ENCODE data around the gene CDC73.

GRCh38 chr1:193156117-193156821, 34.4 kb downstream of the CDC73 start:
- TF ChIP-seq CTCF (IDR thresholded peaks at IDR 0.05), result no peak
- TF ChIP-seq POLR2A (IDR thresholded peaks at IDR 0.05), result no peak

All from testis (tissue), 2 donors.